HG03039 (cell line): Measurements from ENCODE around the gene SLC6A2.

Experiments used
- ATAC-seq: cut with Tn5 transposase; IDR thresholded peaks from one replicate; pipeline ENCODE4 v1.9.1; 2021; ENCODE audit warnings: mild to moderate bottlenecking, moderate library complexity; ENCODE audit not compliant: unreplicated experiment

The SLC6A2 gene

DNA sequence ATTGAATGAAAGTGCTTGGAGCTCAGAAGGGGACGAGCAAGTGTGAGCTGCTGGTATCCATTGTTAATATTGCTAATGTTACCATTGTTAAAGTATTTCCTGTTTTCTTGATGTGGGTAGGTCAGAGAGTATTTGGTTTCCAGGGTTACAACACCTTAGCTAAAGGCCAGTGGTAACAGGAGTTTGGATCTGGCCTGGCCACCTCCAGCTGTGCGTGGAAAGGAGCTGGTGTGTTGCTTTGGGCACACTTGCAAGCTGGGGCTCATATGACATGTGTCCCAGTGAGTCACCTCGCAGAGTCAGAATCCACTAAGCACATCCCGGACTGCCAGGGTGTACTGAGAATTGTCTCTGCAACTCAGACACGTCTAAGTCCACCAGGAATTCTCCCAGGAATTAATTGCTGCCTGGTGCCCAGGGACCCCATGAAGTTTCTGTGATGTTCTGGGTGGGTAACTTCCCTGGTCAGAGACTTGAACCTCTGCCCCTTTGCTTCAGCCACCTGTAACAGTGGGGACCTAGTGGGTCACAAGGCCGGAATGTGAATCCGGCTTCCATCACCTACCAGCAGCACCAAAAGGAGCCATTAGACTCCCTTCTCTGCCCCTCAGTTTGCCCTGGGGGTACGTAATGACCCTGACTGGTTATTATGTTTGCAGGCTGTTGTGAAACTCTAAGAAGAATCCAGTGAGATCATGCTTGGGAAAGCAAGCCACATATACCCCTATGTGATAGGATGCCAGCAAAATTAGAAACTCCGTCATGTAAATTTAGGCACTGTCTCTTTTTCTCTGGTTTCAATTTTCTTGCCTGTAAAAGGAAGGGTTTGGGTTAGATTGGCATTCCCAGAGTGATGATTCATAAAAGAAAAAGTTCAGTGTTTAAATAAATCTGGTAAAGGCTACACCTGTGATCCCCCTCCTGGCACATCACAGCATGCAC lies 12.8 kb downstream of the SLC6A2 start:
- no peak for ATAC-seq

DNA sequence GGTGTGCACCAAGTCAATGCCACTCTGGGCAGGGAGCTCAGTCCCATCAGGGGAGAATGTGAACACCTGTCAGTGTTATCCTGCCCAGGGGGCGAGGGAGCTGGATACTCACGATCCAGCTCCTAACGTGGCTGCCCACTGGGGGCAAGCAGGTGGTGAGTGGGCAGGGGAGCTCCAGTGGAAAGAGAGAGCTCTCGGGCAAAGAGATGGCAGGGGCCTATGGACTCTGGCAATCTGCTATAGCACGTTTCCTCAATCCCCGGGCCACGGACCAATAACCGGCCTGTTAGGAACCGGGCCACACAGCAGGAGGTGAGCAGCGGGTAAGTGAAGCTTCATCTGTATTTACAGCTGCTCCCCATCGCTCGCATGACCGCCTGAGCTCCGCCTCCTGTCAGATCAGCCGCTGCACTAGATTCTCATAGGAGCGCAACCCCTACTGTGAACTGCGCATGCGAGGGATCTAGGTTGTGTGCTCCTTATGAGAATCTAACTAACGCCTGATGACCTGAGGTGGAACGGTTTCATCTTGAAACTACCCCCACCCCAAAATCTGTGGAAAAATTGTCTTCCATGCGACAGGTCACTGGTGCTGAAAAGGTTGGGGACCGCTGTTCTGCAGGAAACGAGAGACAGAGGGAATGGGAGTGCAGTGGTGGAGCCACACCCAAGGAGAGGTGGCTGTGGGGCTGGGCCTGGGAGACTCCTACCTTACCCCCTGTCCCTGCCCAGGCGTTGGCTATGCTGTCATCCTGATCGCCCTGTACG lies 15.6 kb downstream of the SLC6A2 start:
- no peak for ATAC-seq

DNA sequence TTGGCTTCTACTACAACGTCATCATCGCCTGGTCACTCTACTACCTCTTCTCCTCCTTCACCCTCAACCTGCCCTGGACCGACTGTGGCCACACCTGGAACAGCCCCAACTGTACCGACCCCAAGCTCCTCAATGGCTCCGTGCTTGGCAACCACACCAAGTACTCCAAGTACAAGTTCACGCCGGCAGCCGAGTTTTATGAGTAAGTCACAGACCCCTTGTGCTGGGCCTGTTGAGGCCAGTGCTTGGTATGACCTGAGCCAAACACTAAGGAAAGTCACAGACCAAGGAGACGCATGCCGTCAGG lies 16.1 kb downstream of the SLC6A2 start:
- no peak for ATAC-seq

DNA sequence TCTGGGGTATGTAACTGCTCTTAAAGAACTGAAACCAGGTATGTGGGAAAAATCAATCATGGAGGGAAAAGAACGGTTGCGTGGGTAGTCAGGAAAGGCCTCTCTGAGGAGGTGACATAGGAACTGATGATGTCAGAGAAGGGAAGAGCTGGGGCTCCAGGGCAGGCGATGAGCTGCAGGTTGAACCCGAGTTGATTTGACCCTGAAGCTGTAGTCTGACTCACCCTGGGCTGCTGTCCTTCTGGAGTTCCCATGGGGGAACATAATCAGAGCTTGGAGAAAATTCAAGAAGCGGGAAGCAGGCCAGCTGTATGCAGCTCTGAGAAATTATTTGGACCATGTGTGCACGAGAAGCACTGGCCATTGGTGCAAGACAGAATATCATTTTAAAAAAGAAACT lies 16.7 kb downstream of the SLC6A2 start:
- ATAC-seq: no peak

DNA sequence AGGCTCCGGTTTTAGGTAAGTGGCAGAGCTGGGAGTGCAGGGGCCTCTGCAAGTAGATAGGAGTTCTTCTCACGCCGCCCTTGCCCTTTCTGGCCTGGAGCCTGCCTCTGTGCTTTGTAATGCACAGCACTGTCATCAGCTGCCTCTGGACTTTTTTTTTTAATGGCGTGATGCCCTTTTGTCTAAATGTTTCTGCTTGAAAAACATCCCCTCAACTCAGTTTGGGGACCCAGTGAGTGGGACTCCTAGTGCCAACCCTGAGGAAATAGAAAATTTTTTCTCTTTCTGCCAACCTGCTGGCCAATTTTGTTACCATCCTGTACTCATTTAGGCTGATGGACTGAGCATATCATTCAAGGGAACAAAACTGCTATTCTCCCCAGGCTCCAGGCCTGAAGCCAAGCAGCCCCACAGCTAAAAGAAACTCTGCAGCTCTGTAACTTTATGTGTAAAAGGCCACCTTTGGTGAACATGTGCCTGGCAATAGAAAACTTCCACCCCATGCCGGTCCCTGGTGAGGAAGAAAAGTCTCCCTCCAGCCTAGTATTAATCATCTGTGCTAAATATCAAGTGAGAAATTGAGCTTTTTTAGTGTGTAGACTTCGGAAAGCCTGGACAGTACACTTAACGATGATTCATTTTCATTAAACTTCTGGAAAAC lies 22.5 kb downstream of the SLC6A2 start:
- ATAC-seq: no peak

DNA sequence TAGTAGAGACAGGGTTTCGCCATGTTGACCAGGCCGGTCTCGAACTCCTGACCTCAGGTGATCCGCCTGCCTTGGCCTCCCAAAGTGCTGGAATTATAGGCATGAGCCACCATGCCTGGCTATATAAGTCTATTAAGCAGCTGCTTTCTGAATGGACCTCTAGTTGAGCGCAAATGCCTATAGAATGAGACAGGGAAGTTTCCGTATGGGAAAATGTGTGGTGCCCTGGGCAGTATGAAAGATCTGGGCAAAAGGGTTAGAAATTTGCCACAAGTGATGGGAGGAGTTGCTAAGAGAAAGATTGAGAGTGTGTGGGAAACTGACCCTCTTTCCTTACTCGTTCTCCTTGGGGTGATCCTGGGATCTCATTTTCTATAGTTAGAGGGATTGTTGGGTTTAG lies 26.3 kb downstream of the SLC6A2 start:
- no peak for ATAC-seq

DNA sequence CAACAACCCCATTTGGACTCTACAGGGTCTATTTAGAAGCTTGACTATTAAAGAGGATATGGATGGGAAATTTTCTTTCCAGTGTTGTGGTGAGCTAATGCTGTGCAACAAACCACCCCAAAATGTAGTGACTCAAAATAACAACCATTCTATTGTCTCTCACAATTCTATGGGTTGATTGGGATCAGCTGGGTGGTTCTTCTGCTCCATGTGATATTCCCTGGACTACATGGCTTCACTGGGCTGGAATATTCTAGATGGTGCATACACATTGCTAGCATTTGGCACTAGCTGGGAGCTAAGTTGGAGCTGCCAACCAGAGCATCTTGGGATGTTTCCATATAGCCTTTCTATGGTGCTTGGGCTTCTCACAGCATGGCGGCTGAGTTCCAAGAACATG lies 30.2 kb downstream of the SLC6A2 start:
- ATAC-seq: no peak

DNA sequence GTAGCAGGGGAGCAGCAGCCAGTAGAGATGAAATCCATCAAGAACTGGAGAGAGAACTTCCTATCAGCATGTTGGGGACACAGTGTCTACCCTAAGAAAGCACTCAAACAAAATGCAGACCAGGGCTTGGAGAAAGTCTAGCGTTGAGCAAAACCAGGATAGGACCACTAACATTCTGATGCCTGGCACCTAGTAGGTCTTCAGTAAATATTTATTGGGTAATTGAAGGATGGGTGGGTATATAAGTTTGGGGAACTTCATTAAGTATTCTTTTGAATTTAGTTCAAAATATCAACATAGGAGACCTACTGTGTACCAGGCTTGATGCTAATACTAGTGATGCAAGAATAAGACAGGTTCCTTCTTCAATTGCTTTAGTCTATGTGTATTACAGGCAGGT lies 30.9 kb downstream of the SLC6A2 start:
- no peak for ATAC-seq

DNA sequence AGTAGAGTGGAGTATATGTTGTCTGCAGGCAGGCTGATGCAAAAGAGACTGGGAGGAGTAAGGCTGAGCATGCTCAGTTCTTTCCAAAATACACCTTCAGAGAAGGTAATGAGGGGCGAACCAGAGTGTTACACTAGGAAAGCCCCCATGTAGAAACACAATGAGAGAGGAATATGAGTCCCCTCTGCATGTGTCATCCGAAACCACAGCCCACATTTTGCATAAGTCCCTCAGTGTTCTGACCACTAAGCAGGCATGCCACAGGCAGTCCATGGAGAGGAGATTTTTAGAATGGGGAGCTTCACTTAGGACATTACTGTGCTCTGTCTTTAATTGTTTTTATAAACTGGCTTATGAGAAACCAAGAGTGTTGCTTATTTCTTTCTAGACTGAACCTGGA lies 32.0 kb downstream of the SLC6A2 start:
- no peak for ATAC-seq

DNA sequence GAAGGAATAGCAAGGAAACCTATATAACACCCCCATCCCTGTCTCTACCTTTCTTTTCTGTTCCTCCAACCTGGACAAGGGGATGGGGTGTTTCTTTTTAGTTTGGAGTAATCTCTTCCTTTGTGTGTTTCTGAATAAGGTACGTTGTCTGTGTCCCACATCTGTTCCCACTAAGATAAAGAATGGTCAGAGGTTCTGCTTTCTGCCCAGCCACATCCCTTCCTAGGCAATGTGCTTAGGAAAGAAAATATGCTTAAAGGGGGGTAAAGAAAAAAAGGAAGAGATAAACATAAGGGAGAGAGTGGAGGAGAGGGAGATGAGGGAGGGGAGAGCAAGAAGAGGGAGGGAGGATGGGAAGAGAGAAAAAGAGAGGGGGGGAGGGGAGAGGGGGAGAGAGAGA lies 35.1 kb downstream of the SLC6A2 start:
- ATAC-seq: no peak

DNA sequence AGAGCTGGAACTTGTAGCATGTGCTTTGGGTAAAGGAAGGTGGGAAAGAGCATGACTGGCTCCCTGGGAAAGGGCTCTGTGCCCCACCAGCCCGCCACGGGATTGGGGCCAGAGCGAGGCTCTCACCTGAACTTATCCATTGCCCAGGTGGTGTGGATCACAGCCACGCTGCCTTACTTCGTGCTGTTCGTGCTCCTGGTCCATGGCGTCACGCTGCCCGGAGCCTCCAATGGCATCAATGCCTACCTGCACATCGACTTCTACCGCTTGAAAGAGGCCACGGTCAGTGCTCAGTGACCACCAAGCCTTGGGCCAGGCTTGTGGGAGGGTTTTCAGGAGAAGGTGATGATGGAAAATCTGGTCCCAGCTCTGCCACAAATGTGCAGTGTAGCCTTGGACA lies 36.0 kb downstream of the SLC6A2 start:
- ATAC-seq: no peak

DNA sequence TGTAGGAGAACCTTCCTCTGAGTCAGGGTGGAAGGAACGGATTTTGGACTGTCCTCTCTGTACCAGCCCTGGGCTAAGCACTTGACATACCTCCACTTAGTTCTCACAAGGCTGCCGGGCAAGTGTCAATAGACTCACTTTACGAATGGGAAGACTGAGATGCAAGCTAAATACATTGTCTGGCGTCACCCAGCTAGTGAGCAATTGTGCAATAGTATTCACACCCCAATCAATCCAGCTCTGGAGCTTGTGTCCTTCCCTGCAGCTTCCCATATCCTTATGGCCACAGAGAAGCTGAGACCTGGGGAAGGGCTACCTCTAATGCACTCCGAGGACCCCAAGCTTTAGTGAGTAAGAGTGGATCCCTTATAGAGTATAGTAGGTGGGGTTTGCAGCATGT lies 39.8 kb downstream of the SLC6A2 start:
- no peak for ATAC-seq

DNA sequence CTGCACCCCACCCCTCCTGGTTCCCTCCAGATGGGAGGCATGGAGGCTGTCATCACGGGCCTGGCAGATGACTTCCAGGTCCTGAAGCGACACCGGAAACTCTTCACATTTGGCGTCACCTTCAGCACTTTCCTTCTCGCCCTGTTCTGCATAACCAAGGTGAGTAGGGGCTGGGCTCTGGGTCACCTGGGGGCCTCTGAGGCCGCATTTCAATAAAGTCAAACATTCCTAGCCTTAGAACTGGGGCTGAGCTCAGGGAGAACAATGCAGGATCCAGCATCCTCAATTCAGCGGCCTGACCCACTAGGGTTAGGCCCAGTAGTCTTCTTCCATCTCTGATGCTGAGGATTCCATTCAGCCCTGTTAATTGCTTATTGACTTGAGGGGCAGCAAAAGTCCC lies 42.1 kb downstream of the SLC6A2 start:
- ATAC-seq: no peak

DNA sequence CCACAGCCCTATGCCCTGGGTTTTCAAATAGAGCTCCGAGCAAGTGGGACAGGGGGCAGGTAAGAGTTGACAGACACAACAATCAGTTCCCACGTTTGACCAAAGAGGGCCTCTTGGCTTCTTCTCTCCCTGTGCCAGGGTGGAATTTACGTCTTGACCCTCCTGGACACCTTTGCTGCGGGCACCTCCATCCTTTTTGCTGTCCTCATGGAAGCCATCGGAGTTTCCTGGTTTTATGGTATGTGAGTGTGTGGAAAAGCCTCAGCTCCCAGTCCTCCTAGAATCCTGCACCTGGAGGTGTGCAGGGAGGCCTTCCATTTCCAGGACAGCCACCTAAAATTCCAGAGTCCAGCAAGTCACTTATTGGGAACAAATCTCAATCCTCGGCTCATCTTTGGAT lies 42.5 kb downstream of the SLC6A2 start:
- ATAC-seq: no peak

DNA sequence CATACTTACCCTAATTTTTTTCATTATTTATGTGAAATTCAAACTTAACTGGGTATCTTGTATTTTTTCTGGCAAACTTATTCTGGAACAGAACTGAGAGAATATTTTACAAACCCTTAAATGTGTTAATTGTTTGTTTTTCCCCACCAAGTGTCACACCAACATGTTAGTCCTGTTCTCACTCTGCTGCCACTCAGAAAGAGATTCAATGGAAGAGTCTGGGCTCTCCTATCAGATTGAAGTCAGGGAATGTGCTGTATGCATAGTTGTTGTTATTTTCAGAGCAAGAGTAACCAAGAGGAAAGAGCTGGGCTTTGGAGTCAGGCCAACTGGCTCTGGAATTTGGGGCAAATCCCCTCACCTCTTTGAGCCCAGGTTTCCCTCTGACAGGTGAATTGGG lies 43.2 kb downstream of the SLC6A2 start:
- ATAC-seq: no peak

DNA sequence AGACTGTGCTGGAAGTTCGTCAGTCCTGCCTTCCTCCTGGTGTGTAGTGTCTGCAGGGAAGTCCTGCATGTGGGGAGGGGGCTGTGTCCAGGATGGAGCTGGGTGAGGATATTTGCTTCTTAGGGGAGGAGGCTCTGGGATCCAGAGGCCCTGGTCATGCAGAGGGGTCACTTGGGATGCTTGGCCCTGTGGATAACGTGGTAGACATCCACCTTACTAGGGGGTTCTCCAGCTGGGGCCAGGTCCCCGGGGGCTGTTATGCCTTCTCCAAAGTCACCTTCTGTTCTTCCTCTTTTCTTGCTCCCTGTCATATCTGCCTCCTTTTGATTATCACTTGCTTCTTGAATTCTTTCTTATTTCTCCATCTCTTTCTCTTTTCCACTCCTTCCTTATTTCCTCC lies 43.8 kb downstream of the SLC6A2 start:
- ATAC-seq: no peak

DNA sequence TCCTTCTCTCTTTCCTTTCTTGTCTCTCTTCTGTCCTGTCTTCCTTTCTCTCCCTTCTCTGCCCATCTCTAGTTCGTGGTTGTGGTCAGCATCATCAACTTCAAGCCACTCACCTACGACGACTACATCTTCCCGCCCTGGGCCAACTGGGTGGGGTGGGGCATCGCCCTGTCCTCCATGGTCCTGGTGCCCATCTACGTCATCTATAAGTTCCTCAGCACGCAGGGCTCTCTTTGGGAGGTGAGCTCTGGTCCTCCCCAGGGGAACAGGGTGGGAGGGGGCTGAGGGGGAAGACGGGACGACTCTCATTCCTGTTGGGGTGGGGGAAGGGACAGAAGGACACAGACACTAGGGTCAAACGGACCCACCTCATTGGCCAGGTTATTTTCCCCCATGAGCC lies 44.3 kb downstream of the SLC6A2 start:
- no peak for ATAC-seq

DNA sequence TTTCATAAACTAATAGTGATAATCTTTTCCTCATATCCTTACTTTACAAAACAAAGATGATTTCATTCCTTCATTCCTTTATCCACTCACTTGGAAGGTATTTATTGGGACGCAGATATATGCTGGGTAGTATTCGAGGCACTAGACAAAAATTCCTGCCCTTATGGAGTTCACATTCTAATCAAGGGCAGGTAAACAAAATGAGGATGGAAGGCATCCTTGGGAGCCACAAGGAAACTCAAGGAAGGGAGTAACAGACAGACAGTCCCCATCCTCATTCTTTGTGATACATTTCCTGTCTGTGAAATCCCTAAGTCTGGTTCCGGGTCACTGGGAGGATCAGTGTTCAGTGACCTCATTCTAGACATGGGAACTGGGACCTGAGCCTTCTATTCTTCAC lies 45.2 kb downstream of the SLC6A2 start:
- ATAC-seq: no peak

DNA sequence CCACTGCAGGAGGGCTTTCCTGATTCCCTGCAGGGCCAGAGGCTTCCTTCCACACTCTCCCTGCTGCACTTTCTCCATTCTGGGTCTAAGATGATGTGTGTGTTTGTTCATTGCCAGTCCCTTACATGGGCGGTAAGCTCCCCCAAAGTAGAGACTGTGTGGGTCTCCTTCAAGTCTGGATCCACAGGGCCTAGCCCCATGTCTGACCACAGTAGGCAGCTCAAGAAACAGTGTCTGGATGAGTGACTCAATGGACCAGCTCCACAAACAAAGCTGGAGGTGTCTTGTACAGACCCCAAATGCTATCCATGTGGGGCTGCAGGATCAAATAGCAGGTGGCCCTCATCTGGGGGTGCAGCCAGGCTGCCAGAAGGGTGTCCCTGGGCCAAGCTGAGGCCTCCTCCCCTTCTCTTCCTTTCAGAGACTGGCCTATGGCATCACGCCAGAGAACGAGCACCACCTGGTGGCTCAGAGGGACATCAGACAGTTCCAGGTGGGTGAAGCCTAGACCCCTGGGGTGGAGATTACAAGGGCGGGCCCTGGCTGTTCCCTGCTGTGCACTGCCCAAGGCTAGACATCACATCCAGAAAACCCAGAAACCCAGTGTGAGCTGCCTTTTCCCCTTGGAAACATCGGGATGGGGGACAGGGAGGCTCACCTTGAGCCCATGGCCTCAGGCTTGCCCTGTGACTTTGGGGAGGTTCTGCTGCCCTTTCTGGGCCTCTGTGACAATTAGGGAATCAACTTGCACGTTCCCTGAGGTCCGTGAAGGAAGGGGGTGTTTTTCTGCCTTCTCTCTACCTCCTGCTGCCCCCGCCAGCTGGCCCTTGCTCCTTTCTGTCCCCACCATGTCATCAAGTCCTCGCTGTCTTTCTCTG lies 45.9 kb downstream of the SLC6A2 start:
- no peak for ATAC-seq

DNA sequence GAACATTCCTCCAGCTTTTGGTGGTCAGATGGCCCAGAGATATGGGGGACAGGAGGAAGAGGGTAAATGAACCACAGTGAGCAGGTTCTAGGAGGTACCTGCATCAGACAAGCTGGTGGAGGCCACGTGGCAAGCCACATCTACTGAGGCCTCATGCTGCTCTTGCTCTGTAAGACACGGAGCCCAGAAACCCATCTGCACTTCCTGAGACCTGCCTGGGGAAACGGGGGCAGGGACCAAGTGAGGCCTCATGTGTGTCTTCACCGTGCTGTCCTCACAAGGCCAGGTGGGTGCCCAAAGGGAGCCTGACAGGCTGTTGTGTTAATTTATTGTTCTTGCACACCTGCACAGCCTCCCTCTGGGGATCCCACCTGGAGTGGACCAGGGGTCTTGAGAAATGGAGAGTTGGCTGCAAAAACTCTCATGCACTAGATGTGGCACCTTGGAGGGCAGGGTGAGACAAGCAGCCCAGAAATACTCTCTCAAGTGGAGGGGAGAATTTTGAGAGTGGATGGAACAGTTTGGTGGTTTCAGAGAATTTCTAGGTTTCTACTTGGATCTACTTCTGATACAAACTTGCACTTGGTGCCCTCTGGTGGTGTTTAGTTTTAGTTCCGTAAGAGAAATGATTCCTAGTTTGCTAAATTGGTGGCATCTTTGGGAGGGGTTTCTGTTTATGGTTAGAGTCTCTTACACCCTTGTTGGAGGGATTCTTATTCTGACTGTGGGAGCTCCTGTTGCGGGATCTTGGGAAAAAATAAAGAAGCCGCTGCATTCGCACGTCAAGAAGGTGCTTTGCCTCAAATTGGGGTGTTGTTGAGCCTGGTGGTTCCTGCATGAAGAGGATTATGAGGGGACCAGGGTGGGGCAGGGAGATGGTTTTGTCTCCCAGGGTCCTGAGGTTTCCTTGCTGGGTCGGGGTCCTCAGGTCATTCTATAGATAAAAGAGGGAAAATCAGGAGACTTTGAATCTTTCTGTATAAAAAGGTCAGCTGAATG lies 47.5 kb downstream of the SLC6A2 start:
- no peak for ATAC-seq
